GM18498 (cell line): ENCODE measurements around the gene CLDN15.

ENCODE experiments used
- ATAC-seq: cut with Tn5 transposase; IDR thresholded peaks from one replicate; pipeline ENCODE4 v1.9.1; 2021; ENCODE audit warnings: mild to moderate bottlenecking, moderate library complexity; ENCODE audit not compliant: unreplicated experiment

Gene CLDN15

DNA sequence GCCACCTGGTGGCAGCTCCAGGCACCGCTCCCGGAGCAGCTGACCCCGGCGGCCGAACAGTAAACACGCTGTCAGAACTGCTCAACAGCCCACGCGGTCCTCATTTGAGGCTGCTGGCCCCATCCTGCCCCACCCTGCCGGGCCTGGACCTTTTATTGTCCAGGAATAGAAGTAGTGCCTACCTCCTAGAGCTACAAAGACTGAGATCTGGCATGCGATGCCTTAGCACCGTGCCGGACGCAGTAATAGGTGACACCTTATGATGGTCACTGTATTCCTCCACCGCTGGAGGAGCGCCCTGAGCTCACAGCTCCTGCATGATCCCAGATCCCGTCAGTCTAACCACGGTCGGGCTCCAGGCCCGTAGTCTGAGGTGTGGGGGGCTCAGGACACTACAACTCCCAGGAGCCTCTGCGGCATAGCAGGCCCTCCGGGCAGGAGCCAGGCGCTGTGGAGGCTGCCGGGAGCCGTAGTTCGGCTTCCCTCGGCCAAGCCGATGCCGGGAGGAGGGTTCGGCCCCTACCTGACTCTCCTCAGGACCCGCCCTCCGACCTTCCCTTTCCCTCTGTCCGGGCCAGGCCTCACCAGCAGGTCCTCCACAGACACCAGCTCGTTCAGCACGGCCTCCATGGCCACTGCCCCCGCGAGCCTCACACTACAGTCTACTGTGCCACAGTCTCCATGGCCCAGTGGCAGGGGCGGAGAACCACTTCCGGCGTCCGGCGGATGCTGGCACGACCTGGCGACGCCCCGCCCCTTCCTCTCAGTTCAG lies 7.0 kb upstream of the CLDN15 start, which contains the start of gene FIS1:
FIS1 (minus strand) TSS at position 707 of the 772 bp plus-strand sequence; CDS start at position 630, 77 bp downstream.
- ATAC-seq = peak; percentile 92

DNA sequence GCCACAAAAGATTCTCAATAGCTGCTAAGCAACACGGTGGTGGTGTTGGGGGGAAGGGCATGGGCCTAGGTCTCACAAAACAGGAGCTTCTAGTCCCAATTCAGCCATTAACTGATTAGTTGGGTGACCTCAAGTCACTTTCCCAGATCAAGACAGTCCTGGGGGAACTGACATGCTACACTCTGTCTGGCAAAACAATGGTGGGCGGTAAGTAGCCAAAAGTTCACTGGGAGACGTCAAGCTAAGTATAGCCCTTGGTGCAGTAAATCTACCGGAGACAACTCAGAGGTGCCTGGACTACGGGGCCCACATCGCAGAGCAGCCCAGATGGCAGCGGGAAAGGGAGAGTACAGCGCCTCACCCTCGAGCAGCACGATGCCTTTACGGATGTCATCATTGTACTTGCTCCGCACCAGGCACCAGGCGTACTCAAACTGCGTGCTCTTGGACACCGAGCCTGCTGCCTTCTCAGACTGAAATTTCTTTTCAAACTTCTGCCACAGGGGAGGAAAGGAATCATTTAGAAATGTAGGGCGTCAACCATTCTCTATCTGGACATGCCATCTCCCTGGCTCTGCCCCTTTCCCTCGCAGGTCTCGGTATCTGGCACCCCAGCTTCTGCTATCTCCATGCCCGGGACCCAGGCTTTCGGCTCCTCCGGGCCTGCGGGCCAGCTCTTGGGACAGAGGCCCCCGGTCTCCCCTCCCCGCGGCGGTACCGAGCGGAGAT lies 6.2 kb upstream of the CLDN15 start:
- ATAC-seq = no peak

DNA sequence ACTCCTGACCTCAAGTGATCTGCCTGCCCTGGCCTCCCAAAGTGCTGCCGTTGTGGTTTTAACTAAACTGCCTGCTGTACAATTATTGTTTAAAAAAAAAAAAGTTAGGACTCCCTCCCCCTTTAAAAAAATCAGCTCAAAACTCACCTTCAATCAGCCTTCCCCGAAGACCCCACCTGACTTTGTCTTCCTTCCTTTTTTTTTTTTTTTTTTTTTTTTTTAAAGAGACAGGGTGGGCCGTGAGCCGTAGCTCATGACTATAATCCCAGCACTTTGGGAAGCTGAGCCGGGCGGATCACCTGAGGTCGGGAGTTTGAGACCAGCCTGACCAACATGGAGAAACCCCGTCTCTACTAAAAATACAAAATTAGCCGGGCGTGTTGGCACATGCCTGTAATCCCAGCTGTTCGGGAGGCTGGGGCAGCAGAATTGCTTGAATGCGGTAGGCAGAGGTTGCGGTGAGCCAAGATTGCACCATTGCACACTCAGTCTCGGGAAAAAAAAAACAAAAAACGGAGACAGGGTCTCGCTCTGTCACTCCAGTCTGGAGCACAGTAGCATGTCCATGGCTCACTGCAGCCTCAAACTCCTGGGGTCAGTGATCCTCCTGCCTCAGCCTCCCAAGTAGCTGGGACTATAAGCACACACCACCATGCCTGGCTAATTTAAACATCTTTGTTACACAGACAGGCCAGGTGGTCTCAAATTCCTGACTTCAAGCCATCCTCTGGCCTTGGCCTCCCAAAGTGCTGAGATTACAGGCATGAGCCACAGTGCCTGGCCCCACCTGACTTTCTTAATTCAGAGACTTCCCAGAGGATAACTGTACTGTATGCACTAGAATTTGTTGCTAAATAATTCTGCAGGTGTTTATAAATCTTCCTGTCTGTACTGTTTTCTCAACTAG lies 4.1 kb upstream of the CLDN15 start:
- ATAC-seq = no peak

DNA sequence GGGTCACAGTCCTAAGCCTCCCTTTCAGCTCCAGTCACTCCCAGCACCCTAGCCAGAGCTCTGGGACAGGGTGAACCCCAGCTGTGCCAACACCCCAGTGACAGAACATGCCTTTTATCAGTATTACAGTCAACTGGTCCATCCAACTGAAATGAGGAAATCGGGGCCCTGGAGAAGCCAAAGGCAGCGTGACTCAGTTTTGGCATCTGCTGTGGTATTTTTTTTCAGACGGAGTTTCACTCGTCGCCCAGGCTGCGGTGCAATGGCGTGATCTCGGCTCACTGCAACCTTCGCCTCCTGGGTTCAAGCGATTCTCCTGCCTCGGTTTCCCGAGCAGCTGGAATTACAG lies 3.4 kb upstream of the CLDN15 start:
- no peak for ATAC-seq

DNA sequence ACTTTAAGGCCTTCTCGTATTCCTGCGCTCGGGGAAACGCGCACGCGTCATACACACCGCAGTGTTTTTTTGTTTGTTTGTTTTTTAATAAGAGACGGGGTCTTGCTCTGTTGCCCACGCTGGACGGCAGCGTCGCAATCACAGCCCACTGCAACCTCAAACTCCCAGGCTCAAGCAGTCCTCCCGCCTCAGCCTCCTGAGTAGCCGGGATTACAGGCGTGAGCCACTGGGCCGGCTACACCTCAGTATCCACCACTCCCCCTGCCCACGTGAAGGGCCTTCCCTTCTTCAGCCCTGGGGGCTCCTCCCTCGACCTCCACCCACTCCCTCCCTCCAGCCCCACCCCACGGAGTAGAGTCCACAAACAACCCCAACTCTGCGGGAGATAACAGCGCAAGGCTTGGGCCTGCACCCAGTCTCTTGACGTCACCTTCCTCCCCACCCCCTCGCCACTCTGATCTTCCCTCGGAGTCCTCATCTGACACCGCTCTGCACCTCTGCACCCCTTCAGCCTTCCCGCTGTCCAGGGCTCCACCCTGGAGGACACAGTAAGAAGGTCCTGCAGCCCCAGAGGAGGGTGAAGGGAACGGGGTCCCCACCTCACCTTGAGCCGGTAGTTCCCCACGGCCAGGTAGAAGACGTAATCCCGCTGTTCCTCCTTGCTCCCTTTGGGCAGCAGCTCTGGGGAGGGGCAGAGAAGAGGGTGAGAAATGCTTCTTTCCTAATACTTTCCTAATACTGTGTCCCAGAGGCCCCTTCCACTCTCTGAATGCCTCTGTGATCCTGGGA lies 2.8 kb upstream of the CLDN15 start:
- no peak for ATAC-seq

DNA sequence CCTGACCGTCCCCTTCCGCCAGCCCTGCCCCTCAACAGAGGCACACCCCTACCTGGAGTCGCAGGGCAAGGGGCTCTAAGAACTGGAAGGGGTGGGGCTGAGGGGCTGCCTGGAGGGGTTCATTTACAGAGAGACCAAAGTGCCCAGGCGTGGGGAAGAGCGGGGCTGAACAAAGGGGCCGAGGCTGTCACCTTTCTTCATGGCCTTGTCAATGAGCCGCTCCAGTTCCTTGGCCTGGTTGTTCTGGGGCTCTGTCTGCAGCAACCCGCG lies 2.3 kb upstream of the CLDN15 start:
- no peak for ATAC-seq

DNA sequence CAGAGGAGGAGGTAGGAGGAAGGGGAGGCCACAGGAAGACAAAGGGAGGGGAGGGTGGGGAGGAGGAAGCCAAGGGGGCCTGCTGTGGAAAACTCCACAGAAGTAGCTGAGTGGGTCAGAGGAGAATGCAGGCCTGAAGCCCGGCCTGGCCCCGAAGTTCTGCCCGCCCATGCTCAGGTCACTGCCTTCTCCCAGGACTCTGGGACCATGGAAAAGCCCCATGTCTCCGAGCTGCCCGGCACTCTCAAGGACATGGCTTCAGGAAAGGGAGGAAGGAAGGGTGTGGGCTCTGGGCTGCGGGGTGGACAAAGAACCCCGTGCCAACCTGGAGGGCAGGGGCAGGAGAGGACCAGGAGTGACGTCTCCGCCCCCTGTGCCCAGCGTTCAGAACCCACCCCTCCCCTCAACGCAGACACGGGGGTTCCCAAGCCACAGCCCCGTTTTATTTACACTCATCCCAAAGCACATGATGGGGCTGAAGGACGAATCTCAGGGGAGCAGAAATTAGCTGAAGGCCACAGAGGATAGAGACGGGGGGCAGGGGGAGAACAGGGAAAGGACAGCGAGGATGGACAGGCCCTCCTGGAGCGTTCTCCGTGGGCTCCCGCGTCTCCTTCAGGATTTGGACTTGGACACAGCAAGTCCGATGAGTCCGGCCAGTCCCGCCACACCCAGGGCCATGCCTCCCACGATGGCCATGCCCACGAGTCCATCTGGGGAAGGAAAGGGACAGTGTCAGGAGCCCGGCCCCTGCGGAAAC lies 1.8 kb upstream of the CLDN15 start:
- ATAC-seq = no peak

DNA sequence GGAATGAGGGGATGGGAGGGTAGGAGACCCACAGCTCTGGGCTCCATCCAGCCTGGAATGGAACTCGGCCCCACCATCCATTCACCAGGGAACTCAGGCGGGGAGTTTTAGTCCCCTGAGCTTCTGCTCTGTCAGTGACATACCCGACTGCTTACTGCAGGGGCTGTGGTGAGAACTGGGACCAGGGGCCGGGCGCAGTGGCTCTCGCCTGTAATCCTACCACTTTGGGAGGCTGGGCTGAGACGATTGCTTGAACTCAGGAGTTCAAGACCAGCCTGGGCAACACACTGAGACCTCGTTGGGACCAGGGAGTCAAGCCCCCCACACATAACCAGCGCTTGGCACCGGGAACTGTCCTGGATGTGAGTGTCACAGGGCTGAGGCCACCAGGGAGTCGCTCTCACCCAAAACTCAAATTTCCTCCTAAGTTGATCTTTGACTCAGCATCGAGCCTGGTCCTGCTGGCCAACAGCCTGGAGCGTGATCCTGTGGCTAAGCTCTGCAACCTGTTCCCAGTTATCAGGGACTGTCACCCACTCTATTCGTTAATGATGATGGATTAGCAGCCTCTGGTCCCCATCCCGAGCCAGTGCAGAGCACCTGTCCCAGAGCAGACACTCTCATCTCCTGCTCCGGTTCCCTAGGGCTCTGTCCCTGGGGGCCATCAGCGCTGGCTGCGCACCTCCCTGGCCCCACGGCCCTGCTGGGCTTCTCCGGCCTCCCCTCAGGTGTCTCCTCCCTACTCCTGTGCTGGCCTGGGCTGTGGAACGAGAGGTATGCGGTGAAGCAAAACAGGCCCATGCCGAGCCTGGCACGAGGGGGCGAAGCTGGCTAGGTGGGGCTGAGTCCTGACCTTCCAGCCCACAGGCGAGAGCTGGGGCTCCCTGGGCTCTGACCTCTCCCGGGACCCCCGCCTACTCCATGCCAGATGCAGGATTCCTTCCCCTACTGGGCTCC lies 902 bp upstream of the CLDN15 start:
- no peak for ATAC-seq

DNA sequence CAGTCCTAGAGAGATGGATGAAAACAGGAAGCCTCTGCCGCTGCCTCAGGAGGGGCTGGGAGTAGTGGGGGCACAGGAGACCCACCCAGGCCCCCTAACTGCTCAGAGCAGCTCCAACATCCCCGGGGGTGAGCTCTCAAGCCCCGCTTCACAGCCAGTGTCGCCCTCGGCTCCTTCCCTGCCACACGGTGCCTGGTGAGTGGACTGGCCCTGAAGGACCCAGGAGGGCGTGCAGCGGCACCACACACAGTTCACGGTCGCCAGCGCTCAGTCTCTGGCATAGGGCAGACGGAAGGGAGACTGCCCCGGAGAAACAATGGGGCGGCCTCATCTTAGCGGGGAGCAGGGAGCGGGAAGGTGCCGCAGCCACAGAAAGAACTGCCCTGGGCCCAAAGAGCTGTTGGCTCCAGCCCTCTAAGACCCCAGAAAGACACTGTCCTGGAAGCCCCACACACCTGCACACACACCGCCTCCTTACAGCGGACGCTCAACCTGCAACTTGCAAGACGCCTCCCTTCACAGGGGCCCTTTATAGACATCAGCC lies 1.2 kb downstream of the CLDN15 start:
- ATAC-seq = no peak

DNA sequence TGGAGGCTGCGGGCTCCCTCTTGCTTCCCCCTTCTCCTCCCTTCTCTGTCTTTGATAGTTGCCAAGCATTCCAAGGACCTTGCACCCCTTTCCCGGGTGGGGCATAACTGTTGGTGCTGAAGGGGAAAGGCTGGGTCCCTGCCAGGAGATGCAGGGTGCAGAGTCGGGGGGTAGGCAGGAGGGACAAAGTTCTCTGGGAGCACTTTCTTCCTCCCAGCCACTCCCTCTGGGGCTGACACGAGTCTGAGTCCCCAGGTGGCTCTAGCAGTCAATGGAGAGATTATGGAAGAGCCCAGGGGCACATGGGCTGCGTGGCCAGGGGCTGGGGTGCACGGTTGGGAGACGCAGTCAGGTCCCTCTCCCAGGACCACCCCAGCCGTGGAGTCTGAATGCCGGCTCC lies 2.1 kb downstream of the CLDN15 start:
- no peak for ATAC-seq

DNA sequence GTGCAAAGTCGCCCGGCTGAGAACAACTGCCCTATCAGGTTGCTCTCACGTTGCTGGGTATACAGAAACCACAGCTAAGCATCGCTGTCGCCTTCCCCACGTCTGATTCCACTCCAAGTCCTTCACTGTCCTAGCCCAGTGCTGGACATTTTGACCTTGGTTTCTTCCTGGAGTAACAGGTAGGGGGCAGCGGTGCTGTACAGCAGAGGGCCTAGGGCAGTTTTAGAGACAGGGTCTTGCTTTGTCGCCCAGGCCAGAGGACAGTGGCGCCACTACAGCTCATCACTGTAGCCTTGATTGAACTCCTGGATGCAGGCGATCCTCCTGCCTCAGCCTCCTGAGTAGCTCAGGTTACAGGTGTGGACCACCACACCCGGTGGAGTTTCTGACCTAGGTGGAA lies 2.6 kb downstream of the CLDN15 start:
- no peak for ATAC-seq

DNA sequence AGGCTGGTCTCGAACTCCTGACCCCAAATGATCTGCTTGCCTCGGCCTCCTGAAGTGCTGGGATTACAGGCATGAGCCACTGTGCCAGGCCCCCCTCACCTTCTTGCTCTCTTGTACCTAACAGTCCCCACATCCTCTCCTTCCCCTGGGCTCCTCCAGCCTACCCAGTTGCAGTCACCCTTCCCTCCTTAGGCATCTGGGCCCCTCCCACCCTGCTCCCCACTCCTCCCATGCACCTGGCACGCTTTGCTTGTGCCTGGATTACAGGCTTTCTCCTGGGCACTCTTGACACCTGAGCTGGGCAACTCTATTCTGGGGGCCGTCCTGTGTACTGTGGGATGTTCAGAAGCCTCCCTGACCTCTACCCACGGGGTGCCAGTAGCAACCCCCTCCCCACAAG lies 3.0 kb downstream of the CLDN15 start:
- ATAC-seq = no peak

DNA sequence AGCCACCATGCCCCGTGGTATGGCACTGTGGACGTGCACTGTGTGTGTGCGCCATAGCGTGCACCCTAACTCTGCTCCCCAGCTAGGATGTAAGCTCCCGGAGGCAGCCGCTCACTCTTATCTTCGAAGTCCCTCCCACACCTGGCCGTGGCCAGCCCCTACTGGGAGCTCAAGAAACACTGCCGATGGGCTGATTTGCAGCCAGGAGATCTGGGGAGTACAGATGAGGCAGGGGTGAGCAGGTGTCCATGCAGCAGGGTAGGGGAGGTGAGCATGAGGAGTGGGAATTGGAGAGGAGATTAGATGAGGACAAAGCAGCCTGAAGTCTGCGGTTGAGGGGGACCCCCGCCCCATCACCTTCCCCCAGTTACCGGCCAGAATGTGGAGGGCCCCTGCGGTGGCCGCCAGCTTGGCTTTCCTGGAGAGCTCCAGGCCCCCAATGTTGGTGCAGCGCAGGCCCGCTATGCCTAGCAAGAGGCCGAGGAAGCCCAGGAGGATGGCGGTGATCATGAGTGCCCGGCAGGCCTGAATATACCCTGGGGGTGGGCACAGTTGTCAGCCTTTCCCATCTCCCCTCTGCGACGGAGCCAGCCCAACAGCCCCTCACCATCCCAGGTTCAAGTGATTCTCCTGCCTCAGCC lies 3.6 kb downstream of the CLDN15 start:
- no peak for ATAC-seq

DNA sequence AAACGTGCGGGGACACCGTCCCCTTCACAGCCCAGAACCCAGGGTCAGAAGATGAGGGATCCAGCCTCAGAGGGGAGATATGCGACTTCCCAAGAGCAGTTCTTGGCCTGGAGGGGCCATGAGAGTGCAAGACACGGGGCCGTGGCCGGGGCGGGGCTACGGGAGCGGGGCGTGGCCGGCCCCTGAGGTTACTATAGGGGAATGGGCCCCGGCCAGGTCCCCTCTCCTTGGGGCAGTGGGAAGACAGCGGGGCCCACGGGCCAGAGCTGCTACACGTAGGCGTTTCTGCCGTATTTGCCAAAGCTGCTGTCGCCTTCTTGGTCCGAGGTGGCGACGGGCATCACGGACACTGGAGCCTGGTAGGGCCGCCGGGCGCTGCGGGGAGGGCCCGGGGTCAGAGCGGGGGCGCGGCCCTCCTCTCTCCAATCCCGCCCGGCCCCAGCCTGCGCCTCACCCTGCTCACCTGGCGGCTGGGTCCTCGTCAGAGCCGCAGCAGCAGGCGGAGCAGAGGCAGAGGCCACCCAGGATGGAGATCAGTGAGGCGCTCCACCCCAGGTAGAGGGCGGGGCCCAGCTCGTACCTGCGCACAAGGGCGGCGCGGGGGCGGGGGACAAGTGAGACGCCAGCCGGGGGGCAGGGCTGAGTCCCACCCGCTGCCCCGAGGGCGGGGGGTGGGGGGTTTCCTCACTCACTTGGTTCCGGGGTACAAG lies 5.3 kb downstream of the CLDN15 start:
- no peak for ATAC-seq

DNA sequence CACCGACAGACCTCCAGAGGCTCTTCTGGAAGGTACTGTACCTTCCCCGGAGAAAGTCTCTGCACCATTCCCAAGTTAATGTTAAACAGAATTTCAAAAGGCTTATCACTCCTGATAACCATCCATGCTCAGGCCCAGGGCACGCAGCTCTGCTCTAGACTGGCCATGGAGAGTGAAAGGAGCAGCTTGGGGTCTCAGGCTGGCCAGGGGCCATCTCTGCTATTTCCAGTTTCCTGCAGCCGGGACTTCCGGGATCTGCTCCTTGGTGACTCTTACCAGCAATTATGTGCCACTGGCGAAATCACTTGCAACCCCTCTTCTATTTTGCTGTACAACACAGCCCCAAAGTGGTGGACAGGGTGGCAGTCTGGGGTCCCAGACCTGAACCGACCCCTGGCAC lies 6.0 kb downstream of the CLDN15 start:
- ATAC-seq = no peak

DNA sequence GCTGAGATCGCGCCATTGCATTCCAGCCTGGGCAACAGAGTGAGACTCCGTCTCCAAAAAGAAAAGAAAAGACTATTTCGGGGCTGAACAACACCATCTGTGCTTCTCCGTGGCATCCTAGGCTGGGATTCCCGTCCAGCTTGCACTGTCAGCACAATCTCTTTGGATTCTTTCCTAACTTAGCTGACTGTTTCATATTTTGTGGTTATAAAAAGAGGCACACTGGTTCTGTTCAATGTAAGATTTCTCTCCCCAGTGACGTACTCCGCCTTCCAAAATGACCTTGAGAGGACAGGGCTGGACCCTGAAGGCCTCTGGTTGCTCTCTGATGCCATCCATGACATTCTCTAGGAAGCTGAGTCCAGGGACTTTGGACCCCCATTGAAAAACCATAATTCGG lies 10.9 kb downstream of the CLDN15 start:
- ATAC-seq = no peak

DNA sequence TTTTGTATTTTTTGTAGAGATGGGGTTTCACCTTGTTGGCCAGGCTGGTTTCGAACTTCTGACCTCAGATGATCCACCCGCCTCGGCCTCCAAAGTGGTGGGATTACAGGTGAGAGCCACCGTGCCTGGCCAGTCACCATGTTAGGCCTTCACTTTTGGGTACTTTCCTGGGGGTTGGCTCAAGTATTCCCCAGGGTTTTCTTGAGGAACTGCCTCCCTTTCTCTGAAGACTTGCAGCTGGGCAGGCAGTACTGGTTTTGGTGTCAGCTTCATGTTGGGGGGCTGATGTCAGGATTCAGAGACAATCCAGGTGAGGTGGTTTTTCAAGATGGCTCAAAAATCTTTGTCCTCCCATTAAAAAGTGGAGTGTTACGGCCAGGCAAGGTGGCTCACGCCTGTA lies 12.0 kb downstream of the CLDN15 start:
- no peak for ATAC-seq

DNA sequence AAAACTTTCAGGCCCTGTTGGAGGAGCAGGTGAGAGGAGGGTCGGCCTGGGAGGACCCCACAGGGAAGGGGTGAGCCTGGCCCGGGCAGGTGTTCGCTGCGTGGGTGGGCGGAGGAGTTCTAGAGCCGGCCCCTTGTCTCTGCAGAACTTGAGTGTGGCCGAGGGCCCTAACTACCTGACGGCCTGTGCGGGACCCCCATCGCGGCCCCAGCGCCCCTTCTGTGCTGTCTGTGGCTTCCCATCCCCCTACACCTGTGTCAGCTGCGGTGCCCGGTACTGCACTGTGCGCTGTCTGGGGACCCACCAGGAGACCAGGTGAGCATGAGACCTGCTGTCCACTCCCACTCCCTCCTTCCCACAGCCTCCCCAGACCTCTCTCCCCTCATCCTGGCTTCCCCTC lies 14.1 kb downstream of the CLDN15 start:
- no peak for ATAC-seq
